ENCODE measurements around the gene AFMID.

DNA sequence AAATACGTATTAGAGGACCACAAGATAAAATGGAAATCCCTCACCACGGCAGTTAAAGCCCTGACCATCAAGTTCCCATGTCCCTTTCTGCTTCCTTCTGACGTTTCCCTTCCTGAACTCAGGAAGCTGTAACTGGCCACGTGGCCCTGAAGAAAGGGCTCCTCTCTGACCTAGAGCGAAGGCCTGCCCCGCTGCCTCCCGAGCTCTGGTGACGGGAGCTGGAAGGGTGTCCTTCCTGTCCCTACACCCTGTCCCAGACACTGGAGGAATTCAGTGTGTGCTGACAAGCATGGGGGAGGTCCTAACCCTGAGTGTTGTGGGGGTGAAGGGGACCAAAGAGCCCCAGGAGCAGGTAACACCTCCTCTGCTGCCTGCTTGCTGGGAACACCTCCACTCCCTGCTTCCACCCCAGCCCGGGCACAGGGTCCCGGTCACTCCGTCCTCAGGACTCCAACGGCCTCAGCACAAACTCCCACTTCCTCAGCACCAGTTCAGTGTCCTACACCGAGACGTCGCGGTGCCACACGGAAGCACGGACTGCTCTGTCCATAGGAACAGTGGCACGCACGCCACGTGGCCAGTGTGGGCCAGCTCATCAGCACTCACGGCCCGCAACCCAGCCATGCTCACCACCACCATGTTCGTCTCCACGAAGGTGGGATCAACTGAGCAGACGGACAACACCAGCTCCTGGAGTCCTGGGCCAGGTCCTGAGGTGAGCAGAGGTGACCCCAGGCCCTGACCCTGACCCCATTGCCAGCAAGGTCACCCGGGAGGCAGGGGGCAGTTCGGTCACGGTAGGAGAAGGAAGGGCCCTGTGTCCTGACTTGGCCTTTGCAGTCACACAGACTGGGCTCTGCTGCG is 61.1 kb downstream of the AFMID start:
- TF ChIP-seq, protein P1, sequence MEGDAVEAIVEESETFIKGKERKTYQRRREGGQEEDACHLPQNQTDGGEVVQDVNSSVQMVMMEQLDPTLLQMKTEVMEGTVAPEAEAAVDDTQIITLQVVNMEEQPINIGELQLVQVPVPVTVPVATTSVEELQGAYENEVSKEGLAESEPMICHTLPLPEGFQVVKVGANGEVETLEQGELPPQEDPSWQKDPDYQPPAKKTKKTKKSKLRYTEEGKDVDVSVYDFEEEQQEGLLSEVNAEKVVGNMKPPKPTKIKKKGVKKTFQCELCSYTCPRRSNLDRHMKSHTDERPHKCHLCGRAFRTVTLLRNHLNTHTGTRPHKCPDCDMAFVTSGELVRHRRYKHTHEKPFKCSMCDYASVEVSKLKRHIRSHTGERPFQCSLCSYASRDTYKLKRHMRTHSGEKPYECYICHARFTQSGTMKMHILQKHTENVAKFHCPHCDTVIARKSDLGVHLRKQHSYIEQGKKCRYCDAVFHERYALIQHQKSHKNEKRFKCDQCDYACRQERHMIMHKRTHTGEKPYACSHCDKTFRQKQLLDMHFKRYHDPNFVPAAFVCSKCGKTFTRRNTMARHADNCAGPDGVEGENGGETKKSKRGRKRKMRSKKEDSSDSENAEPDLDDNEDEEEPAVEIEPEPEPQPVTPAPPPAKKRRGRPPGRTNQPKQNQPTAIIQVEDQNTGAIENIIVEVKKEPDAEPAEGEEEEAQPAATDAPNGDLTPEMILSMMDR (conservative IDR thresholded peaks at IDR 0.05): no peak
- TF ChIP-seq EZH2 (IDR thresholded peaks at IDR 0.05; ENCODE audit: low read depth): no peak
